Neuronal stem cell (in vitro differentiated cells): ENCODE results near the gene PROX1.
A peak's percentile ranks its signal among the peaks of the same experiment; 100 is the strongest.

Experiments used
- DNase-seq: peaks from one replicate; pipeline ENCODE4 v3.0.0-alpha.2; 2013; ENCODE audit warnings: low spot score
- H2AFZ ChIP-seq: one replicate; pipeline ENCODE4 v1.6.1; 2013; ENCODE audit warnings: mild to moderate bottlenecking, low read length, inconsistent platforms
- H2AK5ac ChIP-seq: 2 replicates; pipeline ENCODE4 v1.6.1; 2013; ENCODE audit warnings: low read depth, mild to moderate bottlenecking, inconsistent platforms, low read length, moderate library complexity, mixed read lengths
- H2BK120ac ChIP-seq: 2 replicates; pipeline ENCODE4 v1.6.1; 2013; ENCODE audit warnings: low read depth, mild to moderate bottlenecking, inconsistent platforms, low read length, moderate library complexity, mixed read lengths
- H2BK12ac ChIP-seq: one replicate; pipeline ENCODE4 v1.6.1; 2013; ENCODE audit warnings: low read length, inconsistent platforms
- H2BK15ac ChIP-seq: 2 replicates; pipeline ENCODE4 v1.6.1; 2013; ENCODE audit warnings: mild to moderate bottlenecking, low read length, inconsistent platforms, mixed read lengths
- H2BK5ac ChIP-seq: one replicate; pipeline ENCODE4 v1.6.1; 2013; ENCODE audit warnings: inconsistent platforms, mild to moderate bottlenecking, low read length, moderate library complexity
- H3K14ac ChIP-seq: one replicate; pipeline ENCODE4 v1.6.1; 2013; ENCODE audit warnings: low read length, inconsistent platforms
- H3K18ac ChIP-seq: 2 replicates; pipeline ENCODE4 v1.6.1; 2013; ENCODE audit warnings: low read length, inconsistent platforms
- H3K23ac ChIP-seq: 2 replicates; pipeline ENCODE4 v1.6.1; 2013; ENCODE audit warnings: low read depth, mild to moderate bottlenecking, mixed read lengths, low read length, inconsistent platforms; ENCODE audit not compliant: poor library complexity
- H3K27ac ChIP-seq: replicated peaks from 3 replicates; pipeline ENCODE4 v1.5.1; 2013; ENCODE audit warnings: low read length, inconsistent platforms
- H3K27me3 ChIP-seq, 3 experiments: 2 replicates each; pipeline ENCODE4 v1.6.1; 2013; ENCODE audit warnings: low read length in 3 of 3, mild to moderate bottlenecking in 2 of 3, inconsistent platforms in 1 of 3, low read depth in 1 of 3, mixed read lengths in 1 of 3, moderate library complexity in 1 of 3; ENCODE audit not compliant: control insufficient read depth in 3 of 3, insufficient read depth in 3 of 3
- H3K36me3 ChIP-seq, 2 donors: replicated peaks in 1 of 2; 2 replicates each; pipeline ENCODE4 v1.6.1; 2013; ENCODE audit warnings: low read length in 2 of 2; ENCODE audit not compliant: control insufficient read depth in 2 of 2, insufficient read depth in 2 of 2
- H3K4ac ChIP-seq: 2 replicates; pipeline ENCODE4 v1.6.1; 2013; ENCODE audit warnings: inconsistent platforms, mild to moderate bottlenecking, low read length, moderate library complexity
- H3K4me1 ChIP-seq, 2 donors: 1 replicate in 1 of 2; 2 replicates in 1 of 2; pipeline ENCODE4 v1.6.1; 2013; ENCODE audit warnings: low read length in 2 of 2, low read depth in 1 of 2; ENCODE audit not compliant: control insufficient read depth in 2 of 2, insufficient read depth in 1 of 2
- H3K4me2 ChIP-seq: one replicate; pipeline ENCODE4 v1.6.1; 2013; ENCODE audit warnings: mild to moderate bottlenecking, low read length, inconsistent platforms; ENCODE audit not compliant: insufficient read depth, poor library complexity, severe bottlenecking
- H3K4me3 ChIP-seq, 2 donors: 2 replicates each; pipeline ENCODE4 v1.5.1; 2013; ENCODE audit warnings: low read length in 2 of 2, mild to moderate bottlenecking in 2 of 2, inconsistent platforms in 1 of 2, moderate library complexity in 1 of 2
- H3K79me1 ChIP-seq: one replicate; pipeline ENCODE4 v1.6.1; 2013; ENCODE audit warnings: low read depth, mild to moderate bottlenecking, inconsistent platforms, low read length, moderate library complexity
- H3K9ac ChIP-seq: one replicate; pipeline ENCODE4 v1.6.1; 2013; ENCODE audit warnings: mild to moderate bottlenecking, low read depth, low read length, inconsistent platforms; ENCODE audit not compliant: poor library complexity
- H3K9me3 ChIP-seq, 2 donors: replicated peaks in 1 of 2; 2 replicates each; pipeline versions ENCODE3 to v1.6.1; 2013; ENCODE audit warnings: low read length in 2 of 2, mild to moderate bottlenecking in 2 of 2, inconsistent platforms in 1 of 2, low read depth in 1 of 2, mixed read lengths in 1 of 2, moderate library complexity in 1 of 2; ENCODE audit not compliant: control insufficient read depth in 2 of 2, insufficient read depth in 1 of 2
- H4K8ac ChIP-seq: one replicate; pipeline ENCODE4 v1.6.1; 2013; ENCODE audit warnings: low read depth, mild to moderate bottlenecking, inconsistent platforms, low read length, moderate library complexity
- H4K91ac ChIP-seq: one replicate; pipeline ENCODE4 v1.6.1; 2013; ENCODE audit warnings: low read length, low read depth, mild to moderate bottlenecking, inconsistent platforms; ENCODE audit not compliant: poor library complexity
- WGBS, 2 donors: extraction: QIAGEN DNeasy Blood & Tissue Kit; methylation state at CpG; one replicate each; pipeline ENCODE4 v1.1.7; 2013; ENCODE audit warnings: missing lambda C conversion rate in 2 of 2, mixed read lengths in 1 of 2; ENCODE audit not compliant: insufficient read length in 2 of 2, insufficient replicate concordance in 1 of 2; ENCODE audit errors: extremely low coverage in 2 of 2; 5-methylcytosine and 5-hydroxymethylcytosine counted together

PROX1 gene

DNA sequence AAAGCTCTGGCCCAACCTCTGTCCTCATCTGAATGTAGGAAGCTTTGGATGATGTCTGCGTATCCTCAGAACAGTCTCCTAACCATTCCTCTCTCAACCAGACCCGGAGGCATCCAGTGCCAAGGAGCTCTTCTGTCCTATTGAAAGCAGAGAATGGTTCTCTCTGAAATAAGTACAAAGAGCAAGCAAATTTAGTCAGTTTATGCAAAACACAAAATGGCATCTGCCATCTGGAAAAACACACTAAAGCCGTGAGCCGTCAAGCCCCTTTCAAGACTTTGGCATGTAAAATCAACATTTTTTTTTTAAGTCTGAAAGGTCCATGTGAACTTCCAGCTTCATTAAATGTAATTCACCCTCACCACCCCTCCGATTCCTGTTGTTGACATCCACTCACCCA lies 21.7 kb upstream of the PROX1 start:
- no peak for DNase-seq
- H3K4me1 ChIP-seq, result peaks cover 0 to 9% of the 10 kb centered on the region in 2 donors

DNA sequence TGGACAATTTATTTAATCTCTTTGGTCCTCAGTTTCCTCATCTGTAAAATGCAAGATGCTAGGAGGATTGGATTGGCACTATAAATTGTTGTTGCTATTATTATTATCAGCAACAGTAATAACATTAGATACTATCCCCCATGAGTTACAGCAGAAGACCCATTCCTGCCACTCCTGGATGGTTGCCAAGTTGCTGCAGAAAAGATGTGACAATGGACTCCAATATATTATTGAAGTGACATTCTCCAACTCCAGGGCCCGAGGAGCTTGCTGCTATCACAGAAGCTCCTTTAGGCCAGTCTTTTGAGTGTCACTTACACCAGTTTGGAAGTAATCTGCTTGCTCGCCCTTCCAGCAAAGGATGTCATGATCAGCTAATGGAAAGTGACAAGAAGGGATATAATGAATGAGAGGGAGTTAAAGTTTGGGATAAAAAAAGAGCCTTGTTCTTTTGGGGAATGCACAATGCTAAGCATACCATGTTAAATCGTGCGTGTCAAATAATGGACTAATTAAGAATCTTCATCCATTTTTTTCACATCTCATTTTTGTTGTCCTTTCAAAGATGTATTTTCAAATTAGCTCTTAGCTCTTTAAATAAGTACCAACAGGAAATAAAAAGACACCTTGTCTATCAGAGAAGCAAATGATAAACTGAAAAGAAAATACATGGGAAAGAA lies 19.5 kb upstream of the PROX1 start:
- no peak overlapping the region for H2BK12ac ChIP-seq
- WGBS, 2 donors, result no CpG with 5 or more reads among the region's 4 CpGs
- H3K9me3 ChIP-seq, result no peaks in the 10 kb centered on the region
- H4K8ac ChIP-seq, result no peak overlapping the region
- peaks cover 0 to 46% (median 0%) of the 10 kb centered on the region in 3 experiments for H3K27me3 ChIP-seq
- no peak overlapping the region for H2BK120ac ChIP-seq
- H2BK5ac ChIP-seq, result no peak overlapping the region
- no peak overlapping the region for H3K4ac ChIP-seq
- no peak overlapping the region for H3K23ac ChIP-seq
- no peak overlapping the region for H2AFZ ChIP-seq
- no peaks in the 10 kb centered on the region for H3K36me3 ChIP-seq
- H4K91ac ChIP-seq, result no peak overlapping the region
- H3K4me2 ChIP-seq, result no peak overlapping the region
- no peak overlapping the region for H3K18ac ChIP-seq
- H3K79me1 ChIP-seq, result no peaks in the 10 kb centered on the region
- H3K14ac ChIP-seq, result no peak overlapping the region
- no peak overlapping the region for H2BK15ac ChIP-seq
- H3K4me3 ChIP-seq, result no peak overlapping the region
- H3K27ac ChIP-seq, result peak overlapping the region; percentile 2
- H3K9ac ChIP-seq, result no peak overlapping the region
- peak; percentile 37 for DNase-seq
- H3K4me1 ChIP-seq, result peaks cover 0 to 9% of the 10 kb centered on the region in 2 donors
- H2AK5ac ChIP-seq, result no peak overlapping the region

More for the DNA sequence above, 21.7 kb upstream of the PROX1 start:
- no peak overlapping the region for H3K18ac ChIP-seq
- no CpG with 5 or more reads among the region's 5 CpGs for WGBS, 2 donors
- no peak overlapping the region for H3K27ac ChIP-seq
- H3K4me2 ChIP-seq, result no peak overlapping the region
- H4K91ac ChIP-seq, result no peak overlapping the region
- peaks cover 0 to 43% (median 0%) of the 10 kb centered on the region in 3 experiments for H3K27me3 ChIP-seq
- no peak overlapping the region for H2AFZ ChIP-seq
- H3K9me3 ChIP-seq, result peaks cover 0 to 1% of the 10 kb centered on the region in 2 donors
- no peak overlapping the region for H2AK5ac ChIP-seq
- H2BK15ac ChIP-seq, result no peak overlapping the region
- H3K4ac ChIP-seq, result no peak overlapping the region
- H3K14ac ChIP-seq, result no peak overlapping the region
- H4K8ac ChIP-seq, result no peak overlapping the region
- no peak overlapping the region for H2BK5ac ChIP-seq
- no peak overlapping the region for H3K4me3 ChIP-seq
- H3K9ac ChIP-seq, result no peak overlapping the region
- H3K23ac ChIP-seq, result no peak overlapping the region
- no peak overlapping the region for H2BK12ac ChIP-seq
- no peak overlapping the region for H2BK120ac ChIP-seq
- no peaks in the 10 kb centered on the region for H3K36me3 ChIP-seq
- H3K79me1 ChIP-seq, result no peaks in the 10 kb centered on the region

GRCh38 chr1:213969958-213970555 lies 17.7 kb upstream of the PROX1 start:
- H3K4me2 ChIP-seq, result no peak overlapping the region
- peaks cover 0 to 9% of the 10 kb centered on the region in 2 donors for H3K4me1 ChIP-seq
- no peak overlapping the region for H4K91ac ChIP-seq
- DNase-seq, result no peak
- no peak overlapping the region for H2AK5ac ChIP-seq
- no peaks in the 10 kb centered on the region for H3K36me3 ChIP-seq
- H3K27ac ChIP-seq, result no peak overlapping the region
- no peaks in the 10 kb centered on the region for H3K9me3 ChIP-seq
- H2BK15ac ChIP-seq, result no peak overlapping the region
- no peak overlapping the region for H2BK12ac ChIP-seq
- WGBS, 2 donors, result no CpG with 5 or more reads among the region's 2 CpGs
- H3K4ac ChIP-seq, result no peak overlapping the region
- no peak overlapping the region for H2BK120ac ChIP-seq
- no peak overlapping the region for H3K23ac ChIP-seq
- H3K18ac ChIP-seq, result no peak overlapping the region
- H3K4me3 ChIP-seq, result no peak overlapping the region
- peaks cover 0 to 50% (median 0%) of the 10 kb centered on the region in 3 experiments for H3K27me3 ChIP-seq
- no peak overlapping the region for H2AFZ ChIP-seq
- no peak overlapping the region for H3K9ac ChIP-seq
- H3K14ac ChIP-seq, result no peak overlapping the region
- H2BK5ac ChIP-seq, result no peak overlapping the region
- no peak overlapping the region for H4K8ac ChIP-seq
- H3K79me1 ChIP-seq, result no peaks in the 10 kb centered on the region

DNA sequence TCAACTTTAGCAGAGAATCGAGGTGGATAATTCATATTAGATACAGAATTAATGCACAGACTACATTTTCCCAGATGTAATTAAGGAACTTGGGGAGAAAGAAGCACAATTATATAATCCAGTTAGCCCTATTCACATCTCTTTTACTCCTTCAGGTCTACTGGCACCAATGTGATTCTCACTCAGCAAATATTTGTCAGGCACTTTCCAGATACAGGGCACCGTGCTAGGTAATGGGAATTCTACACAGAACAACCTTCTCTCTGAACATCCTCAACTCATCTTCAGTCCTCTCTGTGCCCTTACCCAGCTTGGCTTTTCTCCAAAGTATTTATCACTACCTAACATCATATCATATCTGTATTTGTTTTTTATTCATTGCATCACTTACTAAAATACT lies 15.6 kb upstream of the PROX1 start:
- Histone ChIP-seq H3K9me3 (no peaks in the 10 kb centered on the region), H2BK15ac (no peak overlapping the region), H2AFZ (no peak overlapping the region), H3K4ac (no peak overlapping the region), H2BK12ac (no peak overlapping the region), H2BK5ac (no peak overlapping the region), H3K4me1 (peaks cover 0 to 14% of the 10 kb centered on the region in 2 donors), H4K8ac (no peak overlapping the region), H3K23ac (no peak overlapping the region), H3K9ac (no peak overlapping the region), H2BK120ac (no peak overlapping the region), H3K27ac (no peak overlapping the region), H3K18ac (no peak overlapping the region), H3K4me3 (no peak overlapping the region), H3K36me3 (no peaks in the 10 kb centered on the region), H3K14ac (no peak overlapping the region), H4K91ac (no peak overlapping the region), H3K4me2 (no peak overlapping the region), H3K27me3 (peaks cover 0 to 59% (median 0%) of the 10 kb centered on the region in 3 experiments), H2AK5ac (no peak overlapping the region), H3K79me1 (no peaks in the 10 kb centered on the region)
- no CpG with 5 or more reads among the region's 2 CpGs for WGBS, 2 donors
- DNase-seq, result no peak
